Heart right ventricle (tissue), 16 donors: ENCODE results near the gene BAIAP2L2. TPM values are rescaled to one million over a fixed set of nuclear protein-coding genes. Genes with fewer than 3 reads are reported as not detected.

Experiments
- ATAC-seq, 8 donors: fragments of 200-7000 bp; cut with Tn5 transposase; one replicate each; pipeline ENCODE4 v1.9.1; 2020; ENCODE audit warnings: mild to moderate bottlenecking in 8 of 8, moderate library complexity in 8 of 8, moderate number of reproducible peaks in 1 of 8
- DNase-seq, 2 donors: peaks; one replicate each; pipeline ENCODE4 v3.0.0-alpha.2; 2020
- H3K27ac ChIP-seq, 10 donors: fragments of 200-600 bp; sonication (generic) in 2 of 10; one replicate each; pipeline versions ENCODE4 v1.5.0 to v1.8.0; 2020 to 2022; ENCODE audit warnings: mild to moderate bottlenecking in 3 of 10
- H3K27me3 ChIP-seq, 7 donors: fragments of 200-600 bp; one replicate each; pipeline ENCODE4 v1.8.0; 2021 to 2022; ENCODE audit warnings: mild to moderate bottlenecking in 2 of 7
- H3K36me3 ChIP-seq, 9 donors: fragments of 200-600 bp; sonication (generic) in 1 of 9; one replicate each; pipeline versions ENCODE4 v1.5.0 to v1.8.0; 2020 to 2022; ENCODE audit warnings: mild to moderate bottlenecking in 2 of 9
- H3K4me1 ChIP-seq, 9 donors: fragments of 200-600 bp; sonication (generic) in 1 of 9; one replicate each; pipeline versions ENCODE4 v1.5.0 to v1.8.0; 2020 to 2022; ENCODE audit warnings: mild to moderate bottlenecking in 4 of 9
- H3K4me3 ChIP-seq, 10 donors: fragments of 200-600 bp; sonication (generic) in 2 of 10; one replicate each; pipeline versions ENCODE4 v1.5.0 to v1.8.0; 2020 to 2022; ENCODE audit warnings: mild to moderate bottlenecking in 7 of 10, moderate library complexity in 2 of 10
- H3K9me3 ChIP-seq, 11 donors: fragments of 200-600 bp in 10 of 11; sonication (generic) in 2 of 11; one replicate each; pipeline versions ENCODE4 v1.5.0 to v1.8.0; 2013 to 2022; ENCODE audit warnings: mild to moderate bottlenecking in 2 of 11, control low read depth in 1 of 11, moderate library complexity in 1 of 11
- WGBS, 2 donors: extraction: QIAGEN DNeasy Blood & Tissue Kit; methylation state at CpG; one replicate each; pipeline ENCODE4 v1.1.7; 2013; ENCODE audit warnings: inconsistent platforms in 1 of 2; 5-methylcytosine and 5-hydroxymethylcytosine counted together
- intact Hi-C, 10 donors: fragments of 100-400 bp; cut with DNase I; formaldehyde crosslinking; loops; one replicate each; pipeline versions ENCODE4 v1.11.1 to v1.14.2; 2022
- polyA plus RNA-seq, 2 donors: library from polyadenylated mRNA; stranded (reverse); fragments of 200-250 nt; gene quantifications; one replicate each; pipeline ENCODE4 v1.2.3, GENCODE V29; 2013
- total RNA-seq, 10 donors: library from RNA; stranded (reverse); fragmentation: NEBNext Ultra II Directional in 3 of 10; extraction: Animal tissue kit (Norgen Biotek cat#: 25700) in 3 of 10; gene quantifications; one replicate each; pipeline versions ENCODE4 v1.2.1 to v1.2.4, GENCODE V29; 2021 to 2023
- TF ChIP-seq, protein P1 (sequence below), 9 donors: fragments of 200-600 bp; sonication (generic) in 2 of 9; IDR thresholded peaks; one replicate each; pipeline versions ENCODE4 v1.5.0 to v1.8.0; 2021 to 2022; ENCODE audit warnings: antibody characterized with exemption in 9 of 9, mild to moderate bottlenecking in 5 of 9, moderate library complexity in 1 of 9
- donor health status: Arrhythmogenic right ventricular cardiomyopathy.
- donor health status: ischemic (EF 13 %, LVEDD 7.1; RV severe dilation, severe dysfunction).
- donor health status: healthy with polysubstance abuse.
- donor health status: DM: no; HTN: yes; CAD: no.
- donor health status: DM: no; HTN: no; CAD: no.
- donor health status: ischemic (EF 25% LVEDD 6.9; RV normal size, moderate dysfunction).
- donor health status: ischemic (EF 25% LVEDD 5.7; RV mildly dilated, moderate dysfunction).
- donor health status: healthy.
- donor health status: DM: yes; HTN: yes; CAD: no.
- donor health status: Ischemic cardiomyopathy.
- donor health status: ischemic (EF 35%, LVEDD 5.7; RV mildly dilated, moderate dysfunction).
- donor health status: nonischemic (EF 11% LVEDD 7.7; RV severe dilation, severe dysfunction).
- donor health status: DM: yes; HTN: yes; CAD: no.
- donor health status: PGD.
- donor health status: ischemic (EF 29% LVEDD 5.4; RV normal size, mild dysfunction).
- donor health status: nonischemic (EF 23%, LVEDD 6.1; RV moderate dilation, normal function).

BAIAP2L2 gene
- total and polyA plus RNA-seq, 12 donors: 0.12 to 0.37 (median 0.21) TPM; not detected in 4

DNA sequence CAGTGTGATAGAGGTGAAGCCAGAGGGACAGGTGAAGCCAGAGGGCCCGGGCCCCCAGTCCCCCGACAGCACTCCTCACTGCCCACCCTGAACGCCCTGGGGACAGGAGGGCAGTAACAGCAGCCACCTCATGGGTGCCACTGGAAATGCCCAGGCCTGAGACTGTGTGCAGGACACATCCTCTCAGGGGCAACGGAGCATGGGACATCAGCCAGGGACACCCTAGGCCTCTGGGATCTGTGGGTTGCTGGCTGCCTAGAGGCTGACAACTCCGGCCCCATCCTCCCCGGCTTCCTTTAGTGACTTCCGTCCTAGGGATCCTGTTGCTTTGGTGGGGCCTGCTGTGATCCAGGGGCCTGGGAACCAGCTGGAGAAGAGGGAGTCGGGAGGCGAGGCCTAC lies 17.4 kb upstream of the BAIAP2L2 start:
- WGBS, 2 donors: 93 to 94% methylated on average over 9 of the region's 9 CpGs
- ATAC-seq: no peak
- Histone ChIP-seq H3K4me3 (no peak overlapping the region), H3K27me3 (no peaks in the 10 kb centered on the region), H3K27ac (no peak overlapping the region), H3K36me3 (peaks cover 0 to 51% (median 5%) of the 10 kb centered on the region in 9 donors), H3K4me1 (peaks cover 0 to 14% (median 0%) of the 10 kb centered on the region in 9 donors), H3K9me3 (no peaks in the 10 kb centered on the region)
- intact Hi-C loops: loop anchor here in 1 of 10 donors (10.0 kb wide), 1 partner anchor 217 kb away; no protein-coding TSS in a partner anchor
- no peak for DNase-seq
- TF ChIP-seq, protein P1, sequence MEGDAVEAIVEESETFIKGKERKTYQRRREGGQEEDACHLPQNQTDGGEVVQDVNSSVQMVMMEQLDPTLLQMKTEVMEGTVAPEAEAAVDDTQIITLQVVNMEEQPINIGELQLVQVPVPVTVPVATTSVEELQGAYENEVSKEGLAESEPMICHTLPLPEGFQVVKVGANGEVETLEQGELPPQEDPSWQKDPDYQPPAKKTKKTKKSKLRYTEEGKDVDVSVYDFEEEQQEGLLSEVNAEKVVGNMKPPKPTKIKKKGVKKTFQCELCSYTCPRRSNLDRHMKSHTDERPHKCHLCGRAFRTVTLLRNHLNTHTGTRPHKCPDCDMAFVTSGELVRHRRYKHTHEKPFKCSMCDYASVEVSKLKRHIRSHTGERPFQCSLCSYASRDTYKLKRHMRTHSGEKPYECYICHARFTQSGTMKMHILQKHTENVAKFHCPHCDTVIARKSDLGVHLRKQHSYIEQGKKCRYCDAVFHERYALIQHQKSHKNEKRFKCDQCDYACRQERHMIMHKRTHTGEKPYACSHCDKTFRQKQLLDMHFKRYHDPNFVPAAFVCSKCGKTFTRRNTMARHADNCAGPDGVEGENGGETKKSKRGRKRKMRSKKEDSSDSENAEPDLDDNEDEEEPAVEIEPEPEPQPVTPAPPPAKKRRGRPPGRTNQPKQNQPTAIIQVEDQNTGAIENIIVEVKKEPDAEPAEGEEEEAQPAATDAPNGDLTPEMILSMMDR (IDR thresholded peaks at IDR 0.05): no peak

DNA sequence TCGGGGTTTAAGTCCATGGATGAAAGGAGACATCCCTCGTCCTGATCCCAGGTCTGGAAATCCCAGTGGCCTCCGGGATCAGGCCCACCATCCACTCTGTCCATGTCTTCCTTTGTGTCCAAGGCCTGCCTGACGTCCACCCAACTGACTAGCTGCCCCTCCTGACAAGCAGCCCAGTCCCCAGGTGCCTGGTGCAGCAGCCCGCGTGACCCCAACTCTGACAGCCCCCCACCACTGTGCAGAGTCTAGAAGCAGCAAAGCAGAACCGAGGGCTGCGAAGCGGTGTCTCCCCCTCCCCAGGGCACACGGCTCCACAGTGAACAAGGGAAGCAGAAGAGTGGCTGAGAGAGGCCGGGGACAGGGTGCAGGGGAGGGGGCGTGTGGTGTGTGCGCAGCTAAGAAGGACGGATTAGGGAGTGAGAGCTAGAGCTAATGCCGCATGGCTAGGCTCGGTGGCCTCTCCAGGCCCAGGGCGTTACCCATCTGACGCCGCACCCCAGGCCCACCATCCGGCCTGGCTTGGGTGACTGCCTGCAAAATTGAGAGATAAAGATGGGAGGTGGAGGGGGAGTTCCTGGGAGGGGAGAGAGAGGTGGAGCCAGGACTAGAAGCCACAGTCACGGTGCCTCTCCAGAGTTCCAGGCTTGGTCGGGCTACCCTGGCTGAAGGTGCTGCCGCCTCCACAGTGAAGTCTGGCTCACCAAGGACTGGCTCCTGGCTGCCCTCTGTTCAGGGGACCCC lies 16.6 kb upstream of the BAIAP2L2 start:
- intact Hi-C loops: loop anchor here in 1 of 10 donors (10.0 kb wide), 1 partner anchor 218 kb away; no protein-coding TSS in a partner anchor
- H3K9me3 ChIP-seq: no peaks in the 10 kb centered on the region
- no peak overlapping the region for H3K27ac ChIP-seq
- no peaks in the 10 kb centered on the region for H3K27me3 ChIP-seq
- H3K4me3 ChIP-seq: no peak overlapping the region
- 92% methylated on average over 23 of the region's 23 CpGs for WGBS, 2 donors
- peak in 1 of 8 donors; percentile 14 for ATAC-seq
- H3K36me3 ChIP-seq: peaks cover 0 to 43% (median 0%) of the 10 kb centered on the region in 9 donors
- no peak for DNase-seq
- H3K4me1 ChIP-seq: peaks cover 0 to 14% (median 0%) of the 10 kb centered on the region in 9 donors
- TF ChIP-seq, protein P1 (IDR thresholded peaks at IDR 0.05): no peak

DNA sequence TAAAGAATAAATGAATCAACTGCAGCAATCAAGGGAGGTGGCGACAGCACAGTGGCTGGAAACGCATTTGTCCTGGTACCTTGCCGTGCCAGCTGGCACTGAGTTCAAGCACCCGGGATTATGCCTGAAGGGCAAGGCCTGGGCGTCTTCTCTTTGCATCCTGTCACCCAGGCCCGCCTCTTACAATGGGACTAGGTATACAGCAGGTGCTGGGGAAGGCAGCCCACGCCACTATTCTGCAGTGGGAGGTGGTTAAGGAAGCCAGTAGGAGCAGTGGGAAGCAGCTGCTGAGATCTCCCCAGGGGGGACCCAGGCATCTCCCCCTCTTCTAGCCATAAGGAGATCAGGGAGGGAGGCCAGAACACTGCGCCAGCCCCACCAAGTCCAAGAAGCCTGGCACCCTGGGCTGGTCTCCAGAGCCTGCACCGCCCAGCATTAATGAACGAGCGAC lies 15.3 kb upstream of the BAIAP2L2 start:
- H3K4me1 ChIP-seq: peaks cover 0 to 3% (median 0%) of the 10 kb centered on the region in 9 donors
- DNase-seq (peak in 1 of 2 donors; percentile 52), ATAC-seq (peak in 3 of 8 donors; percentile 20 to 70 (median 36))
- H3K27me3 ChIP-seq: no peaks in the 10 kb centered on the region
- intact Hi-C loops: loop anchor here in 1 of 10 donors (10.0 kb wide), 1 partner anchor 219 kb away; no protein-coding TSS in a partner anchor
- WGBS, 2 donors: 73% methylated on average over 11 of the region's 11 CpGs
- H3K4me3 ChIP-seq: no peak overlapping the region
- H3K9me3 ChIP-seq: no peaks in the 10 kb centered on the region
- peaks cover 0 to 41% (median 0%) of the 10 kb centered on the region in 9 donors for H3K36me3 ChIP-seq
- H3K27ac ChIP-seq: no peak overlapping the region
- TF ChIP-seq, protein P1 (IDR thresholded peaks at IDR 0.05): no peak

- no peak overlapping the region for H3K27ac ChIP-seq
- no peaks in the 10 kb centered on the region for H3K27me3 ChIP-seq
- H3K4me1 ChIP-seq: no peaks in the 10 kb centered on the region
- peaks cover 0 to 37% (median 0%) of the 10 kb centered on the region in 9 donors for H3K36me3 ChIP-seq
- no peak overlapping the region for H3K4me3 ChIP-seq
- TF ChIP-seq, protein P1 (IDR thresholded peaks at IDR 0.05): no peak
- H3K9me3 ChIP-seq: no peaks in the 10 kb centered on the region
- no peak for ATAC-seq
- intact Hi-C loops: loop anchor here in 1 of 10 donors (10.0 kb wide), 1 partner anchor 220 kb away; no protein-coding TSS in a partner anchor
- WGBS, 2 donors: 95 to 97% methylated on average over 14 of the region's 14 CpGs
- no peak for DNase-seq
Measured at GRCh38 chr22:38125038-38125610, 14.6 kb upstream of the BAIAP2L2 start.
